Measurements from ENCODE around the gene CHCHD3.

DNA sequence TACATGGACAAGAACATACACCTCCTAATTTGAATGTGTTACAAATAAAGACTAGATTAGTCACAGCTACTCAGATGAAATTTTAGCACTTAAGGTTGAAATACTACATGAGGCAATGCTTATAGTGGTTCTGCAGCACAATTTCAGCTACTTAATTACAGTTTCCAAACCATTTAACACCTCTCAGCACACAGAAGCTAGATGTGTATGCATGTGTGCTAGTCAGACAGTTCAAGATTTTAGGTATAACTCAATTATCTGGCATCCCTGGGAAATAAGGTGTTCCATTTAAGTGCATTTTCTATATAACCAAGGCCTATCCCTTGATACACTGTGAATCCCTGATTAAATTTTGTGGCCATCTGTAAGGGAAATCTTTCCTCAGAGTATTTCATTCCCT is 141.8 kb downstream of the CHCHD3 start:
- TF ChIP-seq EP300 (IDR thresholded peaks at IDR 0.05), result no peak
- TF ChIP-seq, protein P1, sequence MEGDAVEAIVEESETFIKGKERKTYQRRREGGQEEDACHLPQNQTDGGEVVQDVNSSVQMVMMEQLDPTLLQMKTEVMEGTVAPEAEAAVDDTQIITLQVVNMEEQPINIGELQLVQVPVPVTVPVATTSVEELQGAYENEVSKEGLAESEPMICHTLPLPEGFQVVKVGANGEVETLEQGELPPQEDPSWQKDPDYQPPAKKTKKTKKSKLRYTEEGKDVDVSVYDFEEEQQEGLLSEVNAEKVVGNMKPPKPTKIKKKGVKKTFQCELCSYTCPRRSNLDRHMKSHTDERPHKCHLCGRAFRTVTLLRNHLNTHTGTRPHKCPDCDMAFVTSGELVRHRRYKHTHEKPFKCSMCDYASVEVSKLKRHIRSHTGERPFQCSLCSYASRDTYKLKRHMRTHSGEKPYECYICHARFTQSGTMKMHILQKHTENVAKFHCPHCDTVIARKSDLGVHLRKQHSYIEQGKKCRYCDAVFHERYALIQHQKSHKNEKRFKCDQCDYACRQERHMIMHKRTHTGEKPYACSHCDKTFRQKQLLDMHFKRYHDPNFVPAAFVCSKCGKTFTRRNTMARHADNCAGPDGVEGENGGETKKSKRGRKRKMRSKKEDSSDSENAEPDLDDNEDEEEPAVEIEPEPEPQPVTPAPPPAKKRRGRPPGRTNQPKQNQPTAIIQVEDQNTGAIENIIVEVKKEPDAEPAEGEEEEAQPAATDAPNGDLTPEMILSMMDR (IDR thresholded peaks at IDR 0.05), result no peak
- TF ChIP-seq POLR2AphosphoS5 (IDR thresholded peaks at IDR 0.05), result no peak
